ENCODE data around the gene FOXP3. TPM values are rescaled to one million over a fixed set of nuclear protein-coding genes. Genes with fewer than 3 reads are reported as not detected.

Gene FOXP3
- total and polyA plus RNA-seq, 2 experiments from 2014 or later, result 0.11 to 0.28 TPM

GRCh38 chrX:49214416-49214815, 50.1 kb downstream of the FOXP3 start:
- H3K9me2 ChIP-seq (ENCODE audit: insufficient read depth), result no peaks in the 10 kb centered on the region
- no peaks in the 10 kb centered on the region for H3F3A ChIP-seq (replicated peaks; ENCODE audit: low read depth)
- no peak overlapping the region for H3K4me3 Mint-ChIP-seq
- H3K9me3 Mint-ChIP-seq, result no peaks in the 10 kb centered on the region
- H3K27ac ChIP-seq (ENCODE audit: low read depth), result no peak overlapping the region
- peaks cover 2% of the 10 kb centered on the region for H3K27me3 Mint-ChIP-seq (ENCODE audit: insufficient read depth, low read depth, poor library complexity)
- DNase-seq (ENCODE audit: low spot score), result no peak
- ATAC-seq, result no peak
- TF ChIP-seq EZH2phosphoT487 (IDR thresholded peaks at IDR 0.05; ENCODE audit: unreplicated experiment) (no peak), JUNB (IDR thresholded peaks at IDR 0.05; ENCODE audit: unreplicated experiment) (no peak), ETS1 (IDR thresholded peaks at IDR 0.05) (no peak), STAT1 (IDR thresholded peaks at IDR 0.05; ENCODE audit: unreplicated experiment) (no peak), REST (IDR thresholded peaks at IDR 0.05; ENCODE audit: unreplicated experiment) (no peak), CTCF (conservative IDR thresholded peaks at IDR 0.05; ENCODE audit: low read depth in 2 of 2) (no peak)
- no peaks in the 10 kb centered on the region for H3K36me3 Mint-ChIP-seq (ENCODE audit: low read depth)
- H3K4me1 Mint-ChIP-seq, result no peaks in the 10 kb centered on the region; the same call in 2 of the 3 replicates
- no peaks in the 10 kb centered on the region for H4K20me1 ChIP-seq (replicated peaks; ENCODE audit: insufficient read depth)
- no peaks in the 10 kb centered on the region for H3K36me3 ChIP-seq (ENCODE audit: insufficient read depth)
- no peaks in the 10 kb centered on the region for H3K27me3 ChIP-seq (ENCODE audit: insufficient read depth)
- no peak overlapping the region for H3K27ac Mint-ChIP-seq
- H2AFZ ChIP-seq, result no peak overlapping the region
- no peaks in the 10 kb centered on the region for H3K79me2 ChIP-seq (replicated peaks; ENCODE audit: insufficient read depth)
- H3K4me2 ChIP-seq, result no peak overlapping the region
- H3K4me3 ChIP-seq, result no peak overlapping the region
- H3K4me1 ChIP-seq (ENCODE audit: insufficient read depth), result no peaks in the 10 kb centered on the region; the same call in 1 of the 2 replicates

- Histone ChIP-seq H3K4me2 (no peak overlapping the region), H3K4me3 (no peak overlapping the region), H3K36me3 (ENCODE audit: insufficient read depth) (no peaks in the 10 kb centered on the region), H3K27ac (ENCODE audit: low read depth) (no peak overlapping the region), H3K79me2 (replicated peaks; ENCODE audit: insufficient read depth) (no peaks in the 10 kb centered on the region), H3F3A (replicated peaks; ENCODE audit: low read depth) (no peaks in the 10 kb centered on the region), H3K9me2 (ENCODE audit: insufficient read depth) (no peaks in the 10 kb centered on the region), H2AFZ (no peak overlapping the region), H4K20me1 (replicated peaks; ENCODE audit: insufficient read depth) (no peaks in the 10 kb centered on the region), H3K4me1 (ENCODE audit: insufficient read depth) (no peaks in the 10 kb centered on the region; the same call in 1 of the 2 replicates), H3K27me3 (ENCODE audit: insufficient read depth) (no peaks in the 10 kb centered on the region)
- no peak for ATAC-seq
- no peaks in the 10 kb centered on the region for H3K9me3 Mint-ChIP-seq
- H3K36me3 Mint-ChIP-seq (ENCODE audit: low read depth), result no peaks in the 10 kb centered on the region
- no peaks in the 10 kb centered on the region; the same call in 2 of the 3 replicates for H3K4me1 Mint-ChIP-seq
- H3K27me3 Mint-ChIP-seq (ENCODE audit: insufficient read depth, low read depth, poor library complexity), result peaks cover 2% of the 10 kb centered on the region
- TF ChIP-seq ZNF114 (CRISPR knock-in tag; IDR thresholded peaks at IDR 0.05), result no peak
- no peak for TF ChIP-seq NANOG (IDR thresholded peaks at IDR 0.05; ENCODE audit: borderline replicate concordance)
- TF ChIP-seq CREB1 (CRISPR knock-in tag; IDR thresholded peaks at IDR 0.05; ENCODE audit: low read depth), result no peak
- TF ChIP-seq JUNB (IDR thresholded peaks at IDR 0.05; ENCODE audit: unreplicated experiment), result no peak
- no peak for DNase-seq (ENCODE audit: low spot score)
- no peak overlapping the region for H3K4me3 Mint-ChIP-seq
- no peak overlapping the region for H3K27ac Mint-ChIP-seq
Observed at GRCh38 chrX:49212861-49213260, 51.6 kb downstream of the FOXP3 start.
